Measurements from ENCODE around the gene GCK. TPM values are rescaled to one million over a fixed set of nuclear protein-coding genes. Genes with fewer than 3 reads are reported as not detected.

The GCK gene
- not detected for total RNA-seq
- not detected for total RNA-seq (2013)

DNA sequence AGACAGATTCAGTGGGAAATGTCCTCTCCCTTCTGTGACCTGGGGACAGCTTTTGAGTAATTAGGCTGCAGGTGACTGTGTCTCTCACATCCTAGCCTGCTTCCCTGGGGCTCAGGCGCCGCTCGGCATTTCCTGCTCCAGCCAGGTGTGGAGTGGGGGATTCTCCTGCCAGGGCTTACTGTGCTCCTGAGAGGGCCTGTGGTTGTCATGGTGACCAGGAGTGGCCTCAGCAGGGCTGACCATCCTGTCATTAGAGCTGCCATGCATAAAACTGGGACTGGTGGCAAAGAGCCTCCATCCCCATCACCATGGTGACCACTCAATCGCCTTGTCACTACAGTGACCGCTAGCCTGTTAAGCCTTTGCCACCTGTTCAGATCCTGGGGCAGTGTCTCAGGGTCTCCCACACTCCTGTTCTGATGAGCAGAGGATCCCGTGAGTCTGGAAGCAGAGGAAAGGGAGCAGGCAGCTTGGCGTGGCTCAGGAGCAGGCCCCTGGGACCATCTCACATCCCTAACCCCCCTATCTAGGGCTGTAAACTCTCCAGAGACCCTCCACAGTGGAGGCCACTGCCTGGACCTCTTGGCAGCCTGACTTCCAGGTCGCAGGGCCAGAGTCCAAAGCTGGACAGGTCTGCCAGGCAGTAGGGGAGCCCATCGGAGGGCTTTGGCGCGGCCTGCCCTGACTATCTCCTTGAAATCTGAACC is at the start of gene GCK:
Gene GCK (minus strand): TSS at position 154 of the 707 bp plus-strand sequence. CDS start 486 bp downstream, outside the sequence.
- Histone ChIP-seq H3K27me3 (ENCODE audit: control insufficient read depth, insufficient read depth, low read length) (peaks cover 3% of the 10 kb centered on the region), H3K4me1 (ENCODE audit: control insufficient read depth, insufficient read depth, low read length) (no peaks in the 10 kb centered on the region), H3K9me3 (ENCODE audit: control insufficient read depth, insufficient read depth, low read length) (no peaks in the 10 kb centered on the region), H3K4me3 (ENCODE audit: low read length) (no peak within 1 kb of the TSS), H3K36me3 (ENCODE audit: control insufficient read depth, insufficient read depth, low read length) (no peaks in the 10 kb centered on the region), H3K27ac (ENCODE audit: low read length) (no peak within 1 kb of the TSS)
- Mint-ChIP-seq H3K9me3 (no peaks in the 10 kb centered on the region), H3K36me3 (no peaks in the 10 kb centered on the region), H3K4me1 (no peaks in the 10 kb centered on the region), H3K27ac (no peak within 1 kb of the TSS), H3K27me3 (ENCODE audit: low read depth in 2 of 2) (peaks cover 29 to 35% of the 10 kb centered on the region in 2 donors), H3K4me3 (no peak within 1 kb of the TSS)
- DNase-seq = no peak
- intact Hi-C loops (cut with micrococcal nuclease) = no loop called here
- WGBS (ENCODE audit: insufficient coverage) = 86% methylated on average over 11 of the region's 11 CpGs
- TF ChIP-seq, protein P1, sequence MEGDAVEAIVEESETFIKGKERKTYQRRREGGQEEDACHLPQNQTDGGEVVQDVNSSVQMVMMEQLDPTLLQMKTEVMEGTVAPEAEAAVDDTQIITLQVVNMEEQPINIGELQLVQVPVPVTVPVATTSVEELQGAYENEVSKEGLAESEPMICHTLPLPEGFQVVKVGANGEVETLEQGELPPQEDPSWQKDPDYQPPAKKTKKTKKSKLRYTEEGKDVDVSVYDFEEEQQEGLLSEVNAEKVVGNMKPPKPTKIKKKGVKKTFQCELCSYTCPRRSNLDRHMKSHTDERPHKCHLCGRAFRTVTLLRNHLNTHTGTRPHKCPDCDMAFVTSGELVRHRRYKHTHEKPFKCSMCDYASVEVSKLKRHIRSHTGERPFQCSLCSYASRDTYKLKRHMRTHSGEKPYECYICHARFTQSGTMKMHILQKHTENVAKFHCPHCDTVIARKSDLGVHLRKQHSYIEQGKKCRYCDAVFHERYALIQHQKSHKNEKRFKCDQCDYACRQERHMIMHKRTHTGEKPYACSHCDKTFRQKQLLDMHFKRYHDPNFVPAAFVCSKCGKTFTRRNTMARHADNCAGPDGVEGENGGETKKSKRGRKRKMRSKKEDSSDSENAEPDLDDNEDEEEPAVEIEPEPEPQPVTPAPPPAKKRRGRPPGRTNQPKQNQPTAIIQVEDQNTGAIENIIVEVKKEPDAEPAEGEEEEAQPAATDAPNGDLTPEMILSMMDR (IDR thresholded peaks at IDR 0.05) = no peak
- ATAC-seq = no peak

DNA sequence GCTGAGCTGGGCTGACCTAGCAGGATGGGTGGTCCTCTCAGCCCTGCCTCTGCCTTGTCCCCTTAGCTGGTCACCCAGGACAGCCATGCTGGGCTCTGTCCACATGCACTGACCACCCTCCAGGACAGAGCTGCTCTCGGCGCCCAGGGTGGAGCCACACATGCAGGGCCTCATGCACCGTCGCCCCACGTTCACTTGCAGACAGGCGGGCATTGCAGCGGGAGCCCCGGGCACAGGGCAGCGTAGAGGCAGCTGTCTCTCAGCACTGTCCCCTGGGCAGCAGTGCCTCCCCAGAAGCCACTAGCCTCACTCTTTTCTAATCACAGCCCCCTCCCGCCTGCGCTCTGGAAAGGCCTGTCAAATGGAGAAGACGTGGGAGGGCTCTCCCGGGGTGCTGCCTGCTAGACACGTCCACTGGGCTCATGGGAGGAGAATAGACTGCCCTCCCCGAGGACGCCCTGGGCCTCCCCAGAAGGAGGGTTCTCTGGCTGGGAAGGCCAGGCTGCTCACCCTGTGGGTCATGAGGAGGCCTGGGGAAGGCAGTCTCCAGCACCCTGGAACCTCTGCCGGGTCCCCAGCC is 49.0 kb upstream of the GCK start:
- H3K36me3 ChIP-seq (ENCODE audit: control insufficient read depth, insufficient read depth, low read length) = no peaks in the 10 kb centered on the region
- no peak overlapping the region for H3K27ac ChIP-seq (ENCODE audit: low read length)
- 82% methylated on average over 17 of the region's 17 CpGs for WGBS (ENCODE audit: insufficient coverage)
- H3K9me3 Mint-ChIP-seq = no peaks in the 10 kb centered on the region
- H3K4me1 ChIP-seq (ENCODE audit: control insufficient read depth, insufficient read depth, low read length) = peaks cover 7% of the 10 kb centered on the region
- H3K27me3 Mint-ChIP-seq (ENCODE audit: low read depth in 2 of 2) = no peaks in the 10 kb centered on the region
- no peaks in the 10 kb centered on the region for H3K36me3 Mint-ChIP-seq
- H3K27me3 ChIP-seq (ENCODE audit: control insufficient read depth, insufficient read depth, low read length) = no peaks in the 10 kb centered on the region
- H3K4me3 ChIP-seq (ENCODE audit: low read length) = no peak overlapping the region
- ATAC-seq (no peak), DNase-seq (no peak)
- H3K4me1 Mint-ChIP-seq = no peaks in the 10 kb centered on the region
- no peak overlapping the region for H3K27ac Mint-ChIP-seq
- H3K4me3 Mint-ChIP-seq = no peak overlapping the region
- TF ChIP-seq, protein P1 (IDR thresholded peaks at IDR 0.05) = no peak
- no peaks in the 10 kb centered on the region for H3K9me3 ChIP-seq (ENCODE audit: control insufficient read depth, insufficient read depth, low read length)
- intact Hi-C loops (cut with micrococcal nuclease) = no loop called here

DNA sequence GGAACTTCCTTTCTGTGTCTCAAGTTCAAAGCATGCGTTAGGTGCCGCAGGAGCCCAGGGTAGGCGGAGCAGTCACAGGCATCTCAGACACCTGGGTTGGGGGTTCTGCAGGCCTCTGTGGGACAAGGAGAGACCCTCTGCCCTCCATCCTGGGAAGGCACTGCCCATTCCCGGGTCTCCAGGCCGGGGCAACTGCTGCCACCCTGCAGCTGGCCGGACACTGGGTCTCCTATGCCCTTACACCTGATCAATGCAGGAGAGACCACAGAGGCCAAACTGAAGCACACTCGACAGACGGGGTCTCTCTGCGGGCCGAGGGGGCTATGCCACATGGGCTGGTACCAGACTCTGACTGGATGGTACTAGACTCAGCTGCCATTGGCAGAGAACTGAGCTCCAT is 48.5 kb upstream of the GCK start:
- no peaks in the 10 kb centered on the region for H3K4me1 Mint-ChIP-seq
- no peak overlapping the region for H3K4me3 Mint-ChIP-seq
- H3K9me3 ChIP-seq (ENCODE audit: control insufficient read depth, insufficient read depth, low read length) = no peaks in the 10 kb centered on the region
- no peak overlapping the region for H3K27ac ChIP-seq (ENCODE audit: low read length)
- WGBS (ENCODE audit: insufficient coverage) = 86% methylated on average over 10 of the region's 10 CpGs
- intact Hi-C loops (cut with micrococcal nuclease) = no loop called here
- peaks cover 7% of the 10 kb centered on the region for H3K4me1 ChIP-seq (ENCODE audit: control insufficient read depth, insufficient read depth, low read length)
- no peak for DNase-seq
- no peaks in the 10 kb centered on the region for H3K27me3 Mint-ChIP-seq (ENCODE audit: low read depth in 2 of 2)
- H3K27ac Mint-ChIP-seq = no peak overlapping the region
- no peak for ATAC-seq
- TF ChIP-seq, protein P1 (IDR thresholded peaks at IDR 0.05) = no peak
- no peaks in the 10 kb centered on the region for H3K36me3 Mint-ChIP-seq
- H3K9me3 Mint-ChIP-seq = no peaks in the 10 kb centered on the region
- H3K4me3 ChIP-seq (ENCODE audit: low read length) = no peak overlapping the region
- no peaks in the 10 kb centered on the region for H3K27me3 ChIP-seq (ENCODE audit: control insufficient read depth, insufficient read depth, low read length)
- no peaks in the 10 kb centered on the region for H3K36me3 ChIP-seq (ENCODE audit: control insufficient read depth, insufficient read depth, low read length)
